ENCODE results near the gene SSC4D. TPM values are rescaled to one million over a fixed set of nuclear protein-coding genes. Genes with fewer than 3 reads are reported as not detected.
"Not testable (repeated sequence)": the region's sequence is repeated elsewhere in the genome, so short reads cannot be mapped to it uniquely, and the experiment has no call there.

SSC4D gene
- total RNA-seq, 3 donors from 2014 or later (not counting 1 experiment from before 2014, with no cell fraction given) = 0.40 TPM; not detected in 2

- H3K27me3 Mint-ChIP-seq (ENCODE audit: low read depth in 2 of 2); H3K4me1 Mint-ChIP-seq; H3K27ac Mint-ChIP-seq; H3K36me3 ChIP-seq (ENCODE audit: control insufficient read depth, insufficient read depth, low read length); ATAC-seq; H3K27ac ChIP-seq (ENCODE audit: low read length); H3K9me3 ChIP-seq (ENCODE audit: control insufficient read depth, insufficient read depth, low read length); H3K27me3 ChIP-seq (ENCODE audit: control insufficient read depth, insufficient read depth, low read length); H3K4me3 ChIP-seq (ENCODE audit: low read length); DNase-seq; intact Hi-C loops (cut with micrococcal nuclease); H3K9me3 Mint-ChIP-seq; H3K4me3 Mint-ChIP-seq; H3K36me3 Mint-ChIP-seq: not testable (repeated sequence)
- peaks cover 11% of the 10 kb centered on the region for H3K4me1 ChIP-seq (ENCODE audit: control insufficient read depth, insufficient read depth, low read length)
- 97% methylated on average over 4 of the region's 4 CpGs for WGBS (ENCODE audit: insufficient coverage)
Measured at GRCh38 chr7:76440404-76440803, 30.9 kb upstream of the SSC4D start.

- H3K36me3 ChIP-seq (ENCODE audit: control insufficient read depth, insufficient read depth, low read length); H3K27me3 Mint-ChIP-seq (ENCODE audit: low read depth in 2 of 2); H3K4me3 Mint-ChIP-seq; H3K9me3 Mint-ChIP-seq; H3K4me1 ChIP-seq (ENCODE audit: control insufficient read depth, insufficient read depth, low read length); H3K4me3 ChIP-seq (ENCODE audit: low read length); H3K27ac Mint-ChIP-seq; H3K9me3 ChIP-seq (ENCODE audit: control insufficient read depth, insufficient read depth, low read length); H3K27me3 ChIP-seq (ENCODE audit: control insufficient read depth, insufficient read depth, low read length); H3K36me3 Mint-ChIP-seq; ATAC-seq; intact Hi-C loops (cut with micrococcal nuclease); DNase-seq; H3K27ac ChIP-seq (ENCODE audit: low read length); H3K4me1 Mint-ChIP-seq: not testable (repeated sequence)
- WGBS (ENCODE audit: insufficient coverage) = 100% methylated on average over 1 of the region's 7 CpGs
Measured at GRCh38 chr7:76439120-76439888, 29.8 kb upstream of the SSC4D start.

GRCh38 chr7:76437873-76438272 lies 28.4 kb upstream of the SSC4D start:
- H3K9me3 ChIP-seq (ENCODE audit: control insufficient read depth, insufficient read depth, low read length); H3K4me1 ChIP-seq (ENCODE audit: control insufficient read depth, insufficient read depth, low read length); H3K27ac Mint-ChIP-seq; intact Hi-C loops (cut with micrococcal nuclease); H3K27ac ChIP-seq (ENCODE audit: low read length); H3K4me3 Mint-ChIP-seq; H3K27me3 Mint-ChIP-seq (ENCODE audit: low read depth in 2 of 2); H3K36me3 ChIP-seq (ENCODE audit: control insufficient read depth, insufficient read depth, low read length); H3K36me3 Mint-ChIP-seq; H3K27me3 ChIP-seq (ENCODE audit: control insufficient read depth, insufficient read depth, low read length); H3K4me1 Mint-ChIP-seq; H3K4me3 ChIP-seq (ENCODE audit: low read length); H3K9me3 Mint-ChIP-seq: not testable (repeated sequence)
- DNase-seq (peak in 1 of 2 donors; percentile 78), ATAC-seq (peak; percentile 69 to 79 (median 73))
- WGBS (ENCODE audit: insufficient coverage) = no CpG with 5 or more reads among the region's 2 CpGs
- TF ChIP-seq CTCF (IDR thresholded peaks at IDR 0.05) = peak; percentile 44

- Histone ChIP-seq H3K9me3 (ENCODE audit: control insufficient read depth, insufficient read depth, low read length) (no peaks in the 10 kb centered on the region), H3K36me3 (ENCODE audit: control insufficient read depth, insufficient read depth, low read length) (no peaks in the 10 kb centered on the region), H3K27me3 (ENCODE audit: control insufficient read depth, insufficient read depth, low read length) (no peaks in the 10 kb centered on the region), H3K4me1 (ENCODE audit: control insufficient read depth, insufficient read depth, low read length) (no peaks in the 10 kb centered on the region), H3K27ac (ENCODE audit: low read length) (no peak overlapping the region), H3K4me3 (ENCODE audit: low read length) (no peak overlapping the region)
- no peak overlapping the region for H3K27ac Mint-ChIP-seq
- H3K27me3 Mint-ChIP-seq (ENCODE audit: low read depth in 2 of 2) = no peaks in the 10 kb centered on the region
- peak in 1 of 3 donors; percentile 22 for ATAC-seq
- no peaks in the 10 kb centered on the region for H3K36me3 Mint-ChIP-seq
- intact Hi-C loops (cut with micrococcal nuclease) = no loop called here
- no peak for DNase-seq
- WGBS (ENCODE audit: insufficient coverage) = 92% methylated on average over 3 of the region's 3 CpGs
- TF ChIP-seq CTCF (IDR thresholded peaks at IDR 0.05) = no peak
- H3K4me1 Mint-ChIP-seq = no peaks in the 10 kb centered on the region
- H3K9me3 Mint-ChIP-seq = no peaks in the 10 kb centered on the region
- H3K4me3 Mint-ChIP-seq = no peak overlapping the region
Measured at GRCh38 chr7:76430836-76431235, 21.3 kb upstream of the SSC4D start.

All from natural killer cell (primary cell).